SH-SY5Y (cell line): Measurements from ENCODE around the gene UST.

Source experiments
- GATA2 ChIP-seq: IDR thresholded peaks from 2 replicates; pipeline ENCODE4 v1.6.1; 2011; ENCODE audit warnings: mild to moderate bottlenecking, low read depth, low read length
- GATA3 ChIP-seq: IDR thresholded peaks from 2 replicates; pipeline ENCODE4 v1.6.1; 2011; ENCODE audit warnings: low read depth, mild to moderate bottlenecking, low read length, moderate library complexity

DNA sequence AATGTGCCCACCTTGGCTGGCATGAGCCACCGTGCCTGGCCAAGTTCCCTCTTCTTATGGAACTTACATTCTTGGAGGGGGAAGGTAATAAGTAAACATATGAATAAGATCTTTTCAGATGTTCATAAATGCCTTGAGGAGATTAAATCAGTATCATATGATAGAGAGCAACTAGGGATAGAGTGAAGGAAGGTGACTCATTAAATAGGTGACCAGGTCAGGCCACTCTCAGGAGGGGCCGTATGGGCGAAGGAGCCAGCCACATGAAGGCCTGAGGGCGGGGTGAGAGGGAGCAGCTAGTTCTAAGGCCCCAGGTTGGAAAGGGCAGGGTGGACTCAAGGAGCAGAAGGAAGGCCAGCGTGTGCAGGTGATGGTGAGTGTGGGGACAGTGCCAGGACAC is 91.1 kb downstream of the UST start:
- no peak for TF ChIP-seq GATA2
- TF ChIP-seq GATA3: no peak
